GM19438 (cell line): ENCODE results near the gene ZNF2.
A peak's percentile ranks its signal among the peaks of the same experiment; 100 is the strongest.
"Not testable (repeated sequence)": the region's sequence is repeated elsewhere in the genome, so short reads cannot be mapped to it uniquely, and the experiment has no call there.

Experiments used
- ATAC-seq: cut with Tn5 transposase; IDR thresholded peaks from one replicate; pipeline ENCODE4 v1.9.1; 2021; ENCODE audit warnings: low read depth; ENCODE audit not compliant: unreplicated experiment

Gene ZNF2

DNA sequence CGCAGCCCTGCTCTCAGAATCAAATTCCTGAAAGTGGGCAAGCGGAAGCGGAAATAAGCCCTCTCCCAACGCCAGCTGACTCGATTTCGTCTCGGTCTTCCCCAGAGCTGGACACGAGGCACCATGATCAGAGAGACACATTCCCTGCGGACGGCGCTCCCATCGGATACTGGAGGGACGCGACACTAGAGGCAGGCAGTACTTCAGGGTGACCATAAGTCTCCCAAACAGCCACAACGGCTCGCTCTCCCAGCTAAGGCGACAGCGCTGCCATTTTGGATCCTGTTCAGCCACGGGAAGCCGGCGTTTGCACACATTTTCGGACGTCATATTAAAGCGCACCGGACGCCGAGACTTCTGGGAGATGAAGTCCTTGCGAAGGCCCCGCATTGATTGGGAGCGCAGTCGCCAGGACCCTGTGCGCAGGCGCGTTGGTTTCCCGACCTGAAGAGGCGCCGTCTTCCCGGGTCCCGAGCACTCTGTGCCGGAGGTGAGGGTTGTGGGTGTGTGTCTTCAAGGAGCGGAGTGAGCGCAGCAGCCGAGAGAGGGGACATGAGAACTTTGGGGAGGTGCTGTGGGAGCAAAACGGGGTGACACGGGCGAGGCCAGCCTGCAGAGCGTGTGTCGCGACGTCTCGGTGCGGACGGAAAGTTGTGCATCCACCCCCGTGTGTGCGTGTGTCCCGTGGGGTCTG, at the start of gene ZNF2:
Gene ZNF2, plus strand, starts transcription at position 439 of the 694 bp plus-strand sequence. CDS start 10,418 bp downstream, outside the sequence.
- ATAC-seq, result peak; percentile 94

DNA sequence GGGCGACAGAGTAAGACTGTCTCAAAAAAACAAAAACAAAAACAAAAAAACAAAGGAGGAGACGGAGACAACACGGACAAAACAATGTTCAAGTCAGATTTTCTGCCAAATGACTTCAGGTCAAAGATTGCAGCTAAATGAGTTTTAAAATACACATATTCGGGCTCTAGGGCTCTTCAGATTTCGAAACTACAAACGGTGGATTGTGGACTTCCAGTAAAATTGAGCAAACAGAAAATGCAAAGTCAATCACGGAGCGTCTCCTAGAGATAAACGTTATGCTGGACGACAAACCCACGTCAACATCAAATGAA, 44.6 kb upstream of the ZNF2 start:
- peak; percentile 4 for ATAC-seq

- peak; percentile 92 for ATAC-seq
These were observed 44.0 kb upstream of the ZNF2 start, which contains the start of gene MRPS5 for GRCh38 chr2:95121407-95122196. TSS of gene MRPS5 (minus strand) at chr2:95121808. CDS start at chr2:95121791, 17 bp downstream.

DNA sequence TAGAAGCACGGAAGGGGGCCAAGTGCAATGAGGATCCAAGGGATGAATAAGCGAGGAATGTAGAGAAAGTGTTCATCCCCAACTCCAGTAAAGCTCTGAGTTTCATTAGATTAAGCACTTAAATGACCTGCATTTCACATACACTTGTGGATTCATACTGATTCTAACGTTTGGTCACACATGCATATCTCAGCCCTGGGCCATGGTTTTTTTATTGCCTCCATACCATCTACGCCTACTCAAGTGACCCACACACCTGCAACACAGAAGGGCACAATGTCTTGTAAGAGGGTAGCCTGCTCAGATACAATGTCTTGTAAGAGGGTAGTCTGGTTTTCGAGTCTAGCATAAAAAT, 43.4 kb upstream of the ZNF2 start:
- no peak for ATAC-seq

DNA sequence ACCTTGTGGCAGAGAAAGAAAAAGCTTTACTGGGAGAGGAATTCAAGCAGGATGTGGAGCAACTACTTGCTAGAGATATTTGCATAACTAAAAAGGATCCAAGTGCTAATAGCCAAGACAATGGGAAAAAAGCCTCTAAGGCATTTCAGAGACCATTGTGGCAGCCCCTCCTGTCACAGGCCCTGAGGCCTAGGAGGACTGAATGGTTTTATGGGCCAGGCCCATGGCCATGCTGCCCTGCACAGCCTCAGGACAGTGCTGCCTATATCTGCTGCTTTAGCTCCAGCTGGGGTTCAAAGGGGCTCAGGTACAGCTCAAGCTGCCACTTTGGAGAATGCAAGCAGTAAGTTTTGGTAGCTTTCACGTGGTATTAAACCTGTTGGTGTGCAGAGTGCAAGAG, 26.9 kb upstream of the ZNF2 start:
- ATAC-seq, result no peak

DNA sequence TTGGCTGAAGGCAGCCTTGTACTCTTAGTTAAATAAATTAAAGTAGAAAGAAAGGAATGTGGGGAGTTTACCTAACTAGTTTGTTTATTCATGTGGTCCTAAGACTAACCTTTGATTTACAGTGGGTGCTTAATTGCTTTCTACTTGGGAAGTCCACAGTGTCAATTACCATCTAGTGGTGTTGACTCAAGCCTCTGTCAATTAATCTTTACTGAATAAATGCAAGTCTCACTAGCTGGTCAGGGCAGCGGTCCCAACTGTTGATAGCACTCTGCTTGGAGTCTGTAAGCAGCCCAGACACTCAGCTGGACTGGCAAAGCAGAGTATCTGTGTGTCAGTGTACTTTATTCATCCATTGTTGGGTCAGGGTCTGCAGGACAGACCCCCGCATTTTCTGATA, 21.8 kb upstream of the ZNF2 start:
- no peak for ATAC-seq

GRCh38 chr2:95149397-95149984, 16.1 kb upstream of the ZNF2 start:
- no peak for ATAC-seq

- ATAC-seq, result no peak
These were observed 7.2 kb upstream of the ZNF2 start for GRCh38 chr2:95158441-95158840.

GRCh38 chr2:95158891-95159619, 6.6 kb upstream of the ZNF2 start:
- peak; percentile 46 for ATAC-seq

GRCh38 chr2:95159690-95160449, 5.7 kb upstream of the ZNF2 start, which contains the start of gene ZNF514:
TSS of gene ZNF514 (minus strand) at chr2:95159848. CDS start at chr2:95153253, 6,595 bp downstream.
- peak; percentile 86 for ATAC-seq

GRCh38 chr2:95165030-95165370, 609 bp upstream of the ZNF2 start:
- ATAC-seq, result peak; percentile 21

GRCh38 chr2:95166065-95166763, 605 bp downstream of the ZNF2 start:
- no peak for ATAC-seq

GRCh38 chr2:95171902-95172301, 6.3 kb downstream of the ZNF2 start:
- no peak for ATAC-seq

- no peak for ATAC-seq
These were observed 8.5 kb downstream of the ZNF2 start for GRCh38 chr2:95174031-95174542.

GRCh38 chr2:95179451-95179850, 13.8 kb downstream of the ZNF2 start:
- ATAC-seq, result no peak

DNA sequence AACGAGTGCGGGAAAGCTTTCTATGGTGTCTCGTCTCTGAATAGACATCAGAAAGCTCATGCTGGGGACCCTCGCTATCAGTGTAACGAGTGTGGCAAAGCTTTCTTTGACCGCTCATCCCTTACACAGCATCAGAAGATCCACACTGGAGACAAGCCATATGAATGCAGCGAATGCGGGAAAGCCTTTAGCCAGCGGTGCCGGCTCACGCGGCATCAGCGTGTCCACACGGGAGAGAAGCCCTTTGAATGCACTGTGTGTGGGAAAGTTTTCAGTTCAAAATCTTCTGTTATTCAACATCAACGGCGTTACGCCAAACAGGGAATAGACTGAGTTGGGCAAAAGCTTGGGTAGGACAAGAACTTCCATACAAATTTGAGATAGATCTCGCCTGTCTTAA, 16.2 kb downstream of the ZNF2 start:
- ATAC-seq, result no peak

DNA sequence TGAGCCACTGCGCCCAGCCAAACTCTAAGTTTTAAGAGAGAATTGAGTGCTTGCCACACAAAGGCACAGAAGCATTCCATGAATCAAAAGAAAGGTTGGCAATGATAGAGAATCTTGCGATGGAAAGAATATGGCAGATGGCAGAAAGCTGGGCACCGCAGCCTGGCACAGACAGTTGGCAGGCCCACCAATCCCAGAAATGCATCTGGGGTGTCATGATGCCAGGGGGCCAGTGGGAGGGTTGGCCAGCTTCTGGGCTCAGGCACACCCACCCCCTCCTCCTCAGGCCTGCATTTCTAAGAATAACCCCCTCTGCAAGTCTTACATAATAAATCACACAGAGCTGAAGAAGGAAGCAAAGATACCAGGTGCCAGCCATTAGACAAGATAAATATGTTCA, 19.6 kb downstream of the ZNF2 start:
- ATAC-seq, result no peak

DNA sequence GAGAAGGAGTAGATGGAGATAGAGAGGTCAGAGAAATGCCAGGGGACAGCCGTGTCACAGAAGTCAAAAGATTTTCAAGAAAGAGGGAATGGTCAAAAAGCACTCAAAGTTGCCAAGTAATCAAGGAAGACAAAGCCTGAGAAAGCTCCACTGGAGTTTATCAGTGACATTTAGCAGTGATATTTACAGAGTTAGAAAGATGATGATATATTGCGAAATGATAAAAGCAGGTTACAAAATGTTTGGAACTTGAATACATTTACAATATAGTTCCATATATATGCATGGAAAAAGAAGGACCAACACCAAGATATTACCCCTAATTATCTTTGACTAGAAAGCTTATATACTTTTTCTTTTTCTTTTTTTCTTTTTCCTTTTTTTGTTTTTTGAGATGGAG, 20.4 kb downstream of the ZNF2 start:
- no peak for ATAC-seq

- ATAC-seq, result not testable (repeated sequence)
These were observed 27.3 kb downstream of the ZNF2 start for GRCh38 chr2:95192956-95193355.

GRCh38 chr2:95203911-95204310, 38.3 kb downstream of the ZNF2 start:
- no peak for ATAC-seq
